Naive thymus-derived CD4-positive, alpha-beta T cell (primary cell): ENCODE results near the gene WAS. TPM values are rescaled to one million over a fixed set of nuclear protein-coding genes. Genes with fewer than 3 reads are reported as not detected.
A peak's percentile ranks its signal among the peaks of the same experiment; 100 is the strongest.
"Not testable (repeated sequence)": the region's sequence is repeated elsewhere in the genome, so short reads cannot be mapped to it uniquely, and the experiment has no call there.

Experiments
- ATAC-seq: fragments of 150-1000 bp; cut with Tn5 transposase; 2 replicates; pipeline ENCODE4 v1.10.0; 2021; ENCODE audit warnings: mild to moderate bottlenecking, moderate library complexity
- CTCF ChIA-PET: fragments of 350-600 bp; sonication (Branson Sonifier 250); formaldehyde crosslinking; loops from one replicate; lab custom pipeline; 2021; ENCODE audit warnings: antibody characterized with exemption; lab: Charles Lee
- POLR2A ChIA-PET: fragments of 350-600 bp; sonication (Branson Sonifier 250); formaldehyde crosslinking; loops from one replicate; lab custom pipeline; 2021; ENCODE audit warnings: antibody characterized with exemption, inconsistent platforms; lab: Charles Lee
- DNase-seq, 9 donors: peaks; one replicate each; pipeline versions ENCODE4 v3.0.0 to v3.0.0-alpha.2; 2020 to 2022; ENCODE audit warnings: mixed read lengths in 1 of 9
- H3K27ac ChIP-seq: one replicate; pipeline ENCODE4 v1.7.0; 2013; ENCODE audit warnings: mild to moderate bottlenecking, low read depth, low read length, moderate library complexity
- H3K27me3 ChIP-seq, 2 donors: one replicate each; pipeline ENCODE4 v1.7.0; 2013; ENCODE audit warnings: low read length in 2 of 2, mild to moderate bottlenecking in 2 of 2, moderate library complexity in 2 of 2; ENCODE audit not compliant: control insufficient read depth in 2 of 2, insufficient read depth in 2 of 2
- H3K36me3 ChIP-seq, 3 experiments: 1 replicate in 2 of 3; 2 replicates in 1 of 3; pipeline ENCODE4 v1.7.0; 2013; ENCODE audit warnings: low read length in 3 of 3, mild to moderate bottlenecking in 3 of 3, moderate library complexity in 1 of 3; ENCODE audit not compliant: insufficient read depth in 3 of 3, control insufficient read depth in 2 of 3
- H3K4me1 ChIP-seq, 2 donors: one replicate each; pipeline ENCODE4 v1.7.0; 2013; ENCODE audit warnings: low read length in 2 of 2, mild to moderate bottlenecking in 2 of 2, moderate library complexity in 1 of 2; ENCODE audit not compliant: control insufficient read depth in 2 of 2, insufficient read depth in 2 of 2
- H3K4me3 ChIP-seq: 2 replicates; pipeline ENCODE4 v1.7.0; 2013; ENCODE audit warnings: mild to moderate bottlenecking, low read length
- H3K9me3 ChIP-seq, 3 experiments: 1 replicate in 2 of 3; 2 replicates in 1 of 3; pipeline ENCODE4 v1.7.0; 2013; ENCODE audit warnings: low read length in 3 of 3; ENCODE audit not compliant: control insufficient read depth in 2 of 3
- H3K27ac Mint-ChIP-seq, 9 donors: one replicate each; pipeline ENCODE4 v1.8.0; 2020 to 2022; ENCODE audit warnings: mixed read lengths in 9 of 9, mild to moderate bottlenecking in 8 of 9, moderate library complexity in 5 of 9, inconsistent platforms in 2 of 9
- H3K27me3 Mint-ChIP-seq, 5 donors: one replicate each; pipeline ENCODE4 v1.8.0; 2021 to 2022; ENCODE audit warnings: mixed read lengths in 5 of 5, mild to moderate bottlenecking in 1 of 5
- H3K36me3 Mint-ChIP-seq, 5 donors: one replicate each; pipeline ENCODE4 v1.8.0; 2020 to 2022; ENCODE audit warnings: mixed read lengths in 5 of 5, mild to moderate bottlenecking in 3 of 5, inconsistent platforms in 1 of 5
- H3K4me1 Mint-ChIP-seq, 7 donors: one replicate each; pipeline ENCODE4 v1.8.0; 2020 to 2022; ENCODE audit warnings: mixed read lengths in 7 of 7, mild to moderate bottlenecking in 3 of 7, inconsistent platforms in 1 of 7
- H3K4me3 Mint-ChIP-seq, 10 donors: one replicate each; pipeline ENCODE4 v1.8.0; 2020 to 2022; ENCODE audit warnings: mild to moderate bottlenecking in 10 of 10, mixed read lengths in 10 of 10, moderate library complexity in 6 of 10, inconsistent platforms in 2 of 10
- H3K9me3 Mint-ChIP-seq, 11 donors: one replicate each; pipeline ENCODE4 v1.8.0; 2020 to 2022; ENCODE audit warnings: mixed read lengths in 11 of 11, mild to moderate bottlenecking in 4 of 11, inconsistent platforms in 1 of 11, moderate library complexity in 1 of 11
- intact Hi-C, 2 donors: fragments of 100-400 bp; cut with micrococcal nuclease; formaldehyde crosslinking; loops; one replicate each; pipeline ENCODE4 v1.15.1; 2023
- polyA plus RNA-seq, 2 donors: library from polyadenylated mRNA; unstranded; fragments of 300-500 nt; fragmentation: Illumina TruSeq; gene quantifications; one replicate each; pipeline ENCODE4 v1.2.3, GENCODE V29; 2021
- total RNA-seq, 6 experiments: library from RNA in 5 of 6; stranded (reverse) in 5 of 6; gene quantifications; 1 replicate in 5 of 6; 2 replicates in 1 of 6; pipeline ENCODE4 v1.2.3 and lab custom pipeline; 2021 to 2026

The WAS gene
- total and polyA plus RNA-seq, 7 experiments from 2014 or later = 18.6 to 164 (median 101) TPM

GRCh38 chrX:48680925-48681324 lies 2.7 kb upstream of the WAS start:
- ChIA-PET POLR2A (interaction anchor here (0.6 kb wide), 1 partner anchor 43 kb away, joined by 3 read pairs; no protein-coding TSS in a partner anchor), CTCF (interaction anchor here (0.6 kb wide), 1 partner anchor 256 kb away, joined by 4 read pairs; no protein-coding TSS in a partner anchor)
- Mint-ChIP-seq H3K4me1 (peaks cover 28 to 57% (median 50%) of the 10 kb centered on the region in 7 donors), H3K36me3 (peaks cover under 1 to 24% (median 10%) of the 10 kb centered on the region in 5 donors), H3K4me3 (peak overlapping the region in 1 of 10 donors; percentile 5), H3K27ac (peak overlapping the region in 3 of 9 donors; percentile 31 to 73 (median 55))
- not testable (repeated sequence) for H3K27ac ChIP-seq, H3K9me3 ChIP-seq, H3K4me3 ChIP-seq, H3K36me3 ChIP-seq, ATAC-seq, H3K27me3 ChIP-seq, H3K27me3 Mint-ChIP-seq, DNase-seq, H3K9me3 Mint-ChIP-seq
- peaks cover 17 to 25% of the 10 kb centered on the region in 2 donors for H3K4me1 ChIP-seq
- intact Hi-C loops = loop anchor here (10.0 kb wide), 2 partner anchors 86 to 206 kb away; partner anchors contain the start of genes FTSJ1 (in 1 of the 2), SLC38A5 (in 1 of the 2) and WDR13 (in 1 of the 2)

- no peak overlapping the region for H3K27ac ChIP-seq
- H3K9me3 ChIP-seq = no peaks in the 10 kb centered on the region
- ChIA-PET POLR2A (interaction anchor here (1.2 kb wide), 1 partner anchor 120 kb away, joined by 4 read pairs; the partner anchor contains the start of gene HDAC6), CTCF (no interaction called here)
- H3K4me3 ChIP-seq = no peak overlapping the region
- Mint-ChIP-seq H3K4me1 (peaks cover 33 to 64% (median 57%) of the 10 kb centered on the region in 7 donors), H3K36me3 (peaks cover 4 to 29% (median 15%) of the 10 kb centered on the region in 5 donors), H3K4me3 (peak overlapping the region in 6 of 10 donors; percentile 45 to 84 (median 56)), H3K27me3 (no peaks in the 10 kb centered on the region), H3K27ac (peak overlapping the region in 6 of 9 donors; percentile 60 to 97 (median 68)), H3K9me3 (no peaks in the 10 kb centered on the region)
- DNase-seq (no peak), ATAC-seq (no peak)
- no peaks in the 10 kb centered on the region for H3K27me3 ChIP-seq
- H3K36me3 ChIP-seq = peaks cover 0 to 14% (median 7%) of the 10 kb centered on the region in 3 experiments
- H3K4me1 ChIP-seq = peaks cover 24 to 30% of the 10 kb centered on the region in 2 donors
- intact Hi-C loops = loop anchor here (10.0 kb wide), 2 partner anchors 87 to 207 kb away; partner anchors contain the start of genes FTSJ1 (in 1 of the 2), SLC38A5 (in 1 of the 2) and WDR13 (in 1 of the 2)
These were observed 1.9 kb upstream of the WAS start for GRCh38 chrX:48681539-48682183.

GRCh38 chrX:48682795-48683194 lies 804 bp upstream of the WAS start:
- POLR2A ChIA-PET = interaction anchor here (0.5 to 3.7 kb wide), 14 partner anchors 10 to 310 kb away, joined by 3 to 37 read pairs (median 4); partner anchors contain the start of genes HDAC6, RBM3 and SUV39H1
- H3K9me3 Mint-ChIP-seq, H3K27me3 ChIP-seq, H3K27me3 Mint-ChIP-seq, DNase-seq, H3K9me3 ChIP-seq: not testable (repeated sequence)
- intact Hi-C loops = loop anchor here (1.0 to 10.0 kb wide), 5 partner anchors 8 to 208 kb away; partner anchors contain the start of genes SUV39H1 (in 2 of the 2), FTSJ1 (in 1 of the 2), SLC38A5 (in 1 of the 2) and WDR13 (in 1 of the 2)
- Mint-ChIP-seq H3K4me1 (peaks cover 35 to 66% (median 59%) of the 10 kb centered on the region in 7 donors), H3K27ac (peak overlapping the region in 8 of 9 donors; percentile 60 to 97 (median 92)), H3K4me3 (peak overlapping the region in 7 of 10 donors; percentile 70 to 95 (median 90)), H3K36me3 (peaks cover 4 to 38% (median 21%) of the 10 kb centered on the region in 5 donors)
- Histone ChIP-seq H3K36me3 (peaks cover 0 to 24% (median 9%) of the 10 kb centered on the region in 3 experiments), H3K27ac (peak overlapping the region; percentile 76), H3K4me3 (peak overlapping the region; percentile 82), H3K4me1 (peaks cover 25 to 36% of the 10 kb centered on the region in 2 donors)
- ATAC-seq = peak; percentile 71
- CTCF ChIA-PET = interaction anchor here (0.7 kb wide), 1 partner anchor 473 kb away, joined by 3 read pairs; no protein-coding TSS in a partner anchor

- H3K9me3 ChIP-seq = no peaks in the 10 kb centered on the region
- H3K27ac Mint-ChIP-seq = peak overlapping the region; percentile 87 to 97 (median 95)
- H3K36me3 Mint-ChIP-seq = peaks cover 4 to 38% (median 21%) of the 10 kb centered on the region in 5 donors
- H3K4me3 Mint-ChIP-seq = peak overlapping the region; percentile 84 to 98 (median 91)
- ChIA-PET POLR2A (interaction anchor here (0.6 to 3.7 kb wide), 15 partner anchors 9 to 663 kb away, joined by 3 to 37 read pairs (median 4); partner anchors contain the start of genes HDAC6, RBM3 and SUV39H1), CTCF (interaction anchor here (0.6 to 1.0 kb wide), 2 partner anchors 36 to 584 kb away, joined by 4 read pairs; no protein-coding TSS in a partner anchor)
- H3K4me3 ChIP-seq = peak overlapping the region; percentile 82
- DNase-seq (no peak), ATAC-seq (no peak)
- peak overlapping the region; percentile 76 for H3K27ac ChIP-seq
- no peaks in the 10 kb centered on the region for H3K27me3 ChIP-seq
- H3K36me3 ChIP-seq = peaks cover 0 to 37% (median 9%) of the 10 kb centered on the region in 3 experiments
- H3K27me3 Mint-ChIP-seq = no peaks in the 10 kb centered on the region
- H3K9me3 Mint-ChIP-seq = no peaks in the 10 kb centered on the region
- peaks cover 35 to 69% (median 53%) of the 10 kb centered on the region in 7 donors for H3K4me1 Mint-ChIP-seq
- intact Hi-C loops = loop anchor here (10.0 kb wide), 2 partner anchors 89 to 209 kb away; partner anchors contain the start of genes FTSJ1 (in 1 of the 2), SLC38A5 (in 1 of the 2) and WDR13 (in 1 of the 2)
- peaks cover 25 to 36% of the 10 kb centered on the region in 2 donors for H3K4me1 ChIP-seq
These were observed 535 bp downstream of the WAS start for GRCh38 chrX:48684134-48684533.

- Mint-ChIP-seq H3K27me3 (no peaks in the 10 kb centered on the region), H3K27ac (peak overlapping the region in 8 of 9 donors; percentile 9 to 97 (median 88)), H3K36me3 (peaks cover 4 to 40% (median 23%) of the 10 kb centered on the region in 5 donors), H3K4me3 (peak overlapping the region; percentile 84 to 98 (median 91)), H3K9me3 (no peaks in the 10 kb centered on the region), H3K4me1 (peaks cover 35 to 69% (median 50%) of the 10 kb centered on the region in 7 donors)
- H3K4me3 ChIP-seq = peak overlapping the region; percentile 20
- peaks cover 25 to 36% of the 10 kb centered on the region in 2 donors for H3K4me1 ChIP-seq
- POLR2A ChIA-PET = interaction anchor here (1.0 to 3.7 kb wide), 2 partner anchors 9 to 11 kb away, joined by 4 to 37 read pairs; partner anchors contain the start of gene SUV39H1
- H3K9me3 ChIP-seq = no peaks in the 10 kb centered on the region
- peaks cover 0 to 39% (median 9%) of the 10 kb centered on the region in 3 experiments for H3K36me3 ChIP-seq
- H3K27ac ChIP-seq = peak overlapping the region; percentile 76
- CTCF ChIA-PET = no interaction called here
- DNase-seq = no peak
- H3K27me3 ChIP-seq = no peaks in the 10 kb centered on the region
- intact Hi-C loops = loop anchor here (10.0 kb wide), 2 partner anchors 91 to 211 kb away; partner anchors contain the start of genes FTSJ1 (in 1 of the 2), SLC38A5 (in 1 of the 2) and WDR13 (in 1 of the 2)
- ATAC-seq = no peak
These were observed 1.8 kb downstream of the WAS start for GRCh38 chrX:48685416-48685815.
